ENCODE data around the gene KLF4. TPM values are rescaled to one million over a fixed set of nuclear protein-coding genes. Genes with fewer than 3 reads are reported as not detected.
"Not testable (repeated sequence)": the region's sequence is repeated elsewhere in the genome, so short reads cannot be mapped to it uniquely, and the experiment has no call there.

KLF4 gene
- total RNA-seq (39.6 TPM), polyA plus RNA-seq (89.6 TPM)

- Histone ChIP-seq H3K4me1 (ENCODE audit: insufficient read depth) (no peaks in the 10 kb centered on the region), H3K27ac (ENCODE audit: low read depth) (peak within 1 kb of the TSS; percentile 94), H3K4me3 (ENCODE audit: low read depth, low read length) (peak within 1 kb of the TSS; percentile 72), H3K36me3 (ENCODE audit: insufficient read depth) (no peaks in the 10 kb centered on the region)
- WGBS = under 1% methylated on average over 101 of the region's 101 CpGs
- peak; percentile 91 for DNase-seq (ENCODE audit: extremely low spot score)
These were observed at the start of gene KLF4 for GRCh38 chr9:107489687-107490605. Gene KLF4 (minus strand): TSS chr9:107489769. CDS start chr9:107489172, 597 bp downstream.

DNA sequence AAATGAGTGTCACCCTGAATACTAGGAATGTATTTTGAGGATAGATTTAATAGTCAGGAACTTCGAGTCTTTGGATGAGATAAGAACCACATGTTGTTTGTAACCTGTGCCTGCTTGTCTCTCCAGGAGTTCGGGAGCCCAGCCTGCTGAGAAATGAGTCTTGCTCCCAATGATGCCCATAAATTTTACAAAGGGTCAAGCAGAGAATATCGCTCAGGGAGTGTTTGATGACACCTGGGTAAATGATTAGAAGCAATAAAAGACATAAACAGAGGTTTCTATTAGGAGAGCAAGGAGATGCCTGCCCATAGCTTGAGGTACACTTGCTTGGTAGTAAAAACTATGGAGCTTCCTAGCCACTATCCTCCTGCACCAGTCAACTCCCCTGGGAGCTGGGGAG lies 46.9 kb upstream of the KLF4 start:
- Histone ChIP-seq H3K36me3 (ENCODE audit: insufficient read depth) (no peaks in the 10 kb centered on the region), H3K4me3 (ENCODE audit: low read depth, low read length) (no peak overlapping the region), H3K27ac (ENCODE audit: low read depth) (no peak overlapping the region), H3K4me1 (ENCODE audit: insufficient read depth) (no peaks in the 10 kb centered on the region)
- DNase-seq (ENCODE audit: extremely low spot score) = no peak
- 55% methylated on average over 3 of the region's 3 CpGs for WGBS

DNA sequence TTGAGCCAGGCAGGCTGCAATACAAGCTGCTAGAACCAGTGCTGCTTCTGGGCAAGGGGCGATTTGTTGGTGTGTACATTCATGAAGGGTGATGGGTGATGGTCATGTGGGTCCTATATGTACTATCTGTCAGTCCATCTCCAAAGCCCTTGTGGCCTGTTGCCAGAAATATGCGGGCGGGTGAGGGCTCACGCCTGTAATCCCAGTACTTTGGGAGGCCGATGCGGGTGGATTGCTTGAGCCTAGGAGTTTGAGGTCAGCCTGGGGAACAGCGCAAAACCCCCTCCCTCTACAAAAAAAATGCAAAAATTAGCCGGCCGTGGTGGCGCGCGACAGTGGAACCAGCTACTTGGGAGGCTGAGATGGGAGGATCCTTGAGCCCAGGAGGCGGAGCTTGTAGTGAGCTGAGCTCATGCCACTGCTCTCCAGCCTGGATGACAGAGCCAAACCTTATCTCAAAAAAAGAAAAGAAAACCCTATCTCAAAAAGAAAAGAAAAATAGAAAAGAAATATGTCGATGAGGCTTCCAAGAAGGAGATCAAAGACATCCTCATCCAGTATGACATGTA lies 45.0 kb upstream of the KLF4 start:
- no peak for DNase-seq (ENCODE audit: extremely low spot score)
- 96% methylated on average over 14 of the region's 14 CpGs for WGBS
- Histone ChIP-seq H3K27ac (ENCODE audit: low read depth) (no peak overlapping the region), H3K4me1 (ENCODE audit: insufficient read depth) (no peaks in the 10 kb centered on the region), H3K4me3 (ENCODE audit: low read depth, low read length) (no peak overlapping the region), H3K36me3 (ENCODE audit: insufficient read depth) (no peaks in the 10 kb centered on the region)

DNA sequence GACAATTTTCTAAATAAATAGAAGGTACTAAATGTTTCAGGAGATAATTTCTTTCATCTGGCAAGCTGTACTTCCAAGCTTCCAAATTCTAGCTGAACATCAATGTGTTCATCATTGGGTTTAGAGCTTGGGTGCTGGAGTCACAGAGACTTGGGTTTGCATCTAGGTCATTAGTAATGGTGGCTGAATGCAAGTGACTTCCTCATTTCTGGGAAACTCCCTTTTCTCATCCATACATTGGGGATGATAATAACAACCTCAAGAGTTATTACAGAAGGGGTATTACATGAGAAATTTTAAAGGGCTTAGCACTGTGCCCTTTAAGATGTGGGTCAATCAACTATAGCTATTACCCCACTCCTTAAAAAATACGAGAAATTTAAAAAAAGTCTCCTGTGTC lies 41.1 kb upstream of the KLF4 start:
- WGBS = 76% methylated on average over 1 of the region's 1 CpG
- Histone ChIP-seq H3K4me3 (ENCODE audit: low read depth, low read length) (no peak overlapping the region), H3K4me1 (ENCODE audit: insufficient read depth) (no peaks in the 10 kb centered on the region), H3K36me3 (ENCODE audit: insufficient read depth) (no peaks in the 10 kb centered on the region), H3K27ac (ENCODE audit: low read depth) (no peak overlapping the region)
- DNase-seq (ENCODE audit: extremely low spot score) = no peak

DNA sequence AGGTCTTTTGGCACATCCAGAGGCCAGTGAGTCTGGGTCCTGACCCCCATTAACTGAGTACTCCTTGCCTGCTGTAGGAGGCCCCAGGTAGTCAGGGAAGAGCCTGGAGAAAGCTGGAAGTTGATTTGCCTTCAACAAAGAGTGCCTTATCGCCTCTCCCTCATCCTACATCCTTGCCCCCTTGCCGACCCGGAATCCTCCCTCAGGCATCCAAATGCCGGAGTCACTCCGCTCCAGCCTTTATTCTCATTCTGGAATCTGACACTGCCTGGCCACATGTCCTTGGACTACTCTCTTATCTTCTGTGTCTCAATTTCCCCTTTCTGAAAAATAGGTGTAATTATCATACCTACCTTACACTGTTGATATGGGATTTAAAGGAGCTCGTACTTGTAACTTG lies 39.1 kb upstream of the KLF4 start:
- H3K4me1 ChIP-seq (ENCODE audit: insufficient read depth) = no peaks in the 10 kb centered on the region
- 91% methylated on average over 6 of the region's 6 CpGs for WGBS
- DNase-seq (ENCODE audit: extremely low spot score) = no peak

DNA sequence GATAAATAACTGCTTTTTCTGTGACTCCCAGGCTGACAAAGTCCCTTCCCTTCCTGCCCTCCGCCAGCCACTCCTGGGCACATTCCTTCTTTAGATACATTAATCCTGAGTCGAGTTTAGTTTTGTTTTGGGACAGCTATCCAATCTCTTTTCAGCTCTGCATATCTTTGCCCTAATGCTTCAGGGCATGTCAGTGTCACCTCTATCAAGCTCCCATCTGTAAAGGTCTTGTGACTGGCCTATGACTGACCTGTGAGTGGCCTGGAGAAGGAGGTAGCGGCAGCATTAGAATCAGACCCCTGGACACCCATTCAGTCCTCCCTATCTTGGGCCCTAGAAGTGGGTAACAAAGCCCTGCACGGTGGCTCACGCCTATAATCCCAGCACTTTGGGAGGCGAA lies 34.0 kb upstream of the KLF4 start:
- Histone ChIP-seq H3K4me1 (ENCODE audit: insufficient read depth) (no peaks in the 10 kb centered on the region), H3K27ac (ENCODE audit: low read depth) (no peak overlapping the region), H3K36me3 (ENCODE audit: insufficient read depth) (no peaks in the 10 kb centered on the region), H3K4me3 (ENCODE audit: low read depth, low read length) (no peak overlapping the region)
- no peak for DNase-seq (ENCODE audit: extremely low spot score)
- WGBS = 85% methylated on average over 6 of the region's 6 CpGs

More for the DNA sequence above, 39.1 kb upstream of the KLF4 start:
- Histone ChIP-seq H3K36me3 (ENCODE audit: insufficient read depth) (no peaks in the 10 kb centered on the region), H3K4me3 (ENCODE audit: low read depth, low read length) (no peak overlapping the region), H3K27ac (ENCODE audit: low read depth) (no peak overlapping the region)

GRCh38 chr9:107520186-107520585 lies 30.6 kb upstream of the KLF4 start:
- H3K4me1 ChIP-seq (ENCODE audit: insufficient read depth) = no peaks in the 10 kb centered on the region
- WGBS = 100% methylated on average over 1 of the region's 1 CpG
- H3K27ac ChIP-seq (ENCODE audit: low read depth) = no peak overlapping the region
- no peaks in the 10 kb centered on the region for H3K36me3 ChIP-seq (ENCODE audit: insufficient read depth)
- no peak for DNase-seq (ENCODE audit: extremely low spot score)
- H3K4me3 ChIP-seq (ENCODE audit: low read depth, low read length) = no peak overlapping the region

DNA sequence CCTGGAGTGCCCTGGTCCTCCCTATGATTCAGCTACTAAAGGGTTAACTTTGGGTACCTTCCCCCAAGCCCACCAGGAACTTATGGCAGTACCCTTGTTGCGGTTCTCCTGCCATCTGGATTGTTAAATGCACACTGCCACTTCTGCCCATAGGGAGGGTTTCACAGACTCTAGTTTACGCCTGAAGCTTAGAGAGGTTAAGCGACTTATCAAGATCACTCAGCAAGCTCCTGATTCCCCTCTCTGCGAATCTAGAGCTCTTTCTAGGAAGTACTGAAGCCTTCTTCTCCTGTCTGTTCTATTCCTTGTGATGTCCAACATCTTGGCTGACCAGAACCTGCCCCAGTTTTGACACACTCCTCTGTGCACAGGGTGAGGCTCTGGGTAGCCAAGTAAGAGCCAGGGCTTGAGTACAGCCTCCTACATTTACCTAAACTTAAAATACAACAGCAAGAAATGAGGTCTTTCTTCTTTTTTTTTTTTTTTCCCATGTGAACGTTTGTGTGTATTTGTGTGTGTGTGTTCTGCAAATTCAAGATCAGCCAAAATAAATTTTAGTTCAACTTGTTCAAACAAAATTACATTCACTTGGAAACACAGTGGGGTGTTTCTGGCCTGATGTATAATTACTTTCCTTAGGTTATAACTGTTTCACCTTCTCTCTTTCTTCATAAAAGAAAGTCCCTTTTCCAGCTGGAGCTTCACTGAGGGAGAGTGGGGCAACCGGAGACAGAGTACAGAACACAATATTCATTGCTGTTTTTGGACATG lies 28.7 kb upstream of the KLF4 start:
- 62% methylated on average over 6 of the region's 6 CpGs for WGBS
- no peak overlapping the region for H3K27ac ChIP-seq (ENCODE audit: low read depth)
- DNase-seq (ENCODE audit: extremely low spot score) = no peak

GRCh38 chr9:107513464-107514100 lies 24.0 kb upstream of the KLF4 start:
- no peak for DNase-seq (ENCODE audit: extremely low spot score)
- Histone ChIP-seq H3K4me3 (ENCODE audit: low read depth, low read length) (no peak overlapping the region), H3K4me1 (ENCODE audit: insufficient read depth) (no peaks in the 10 kb centered on the region), H3K36me3 (ENCODE audit: insufficient read depth) (no peaks in the 10 kb centered on the region), H3K27ac (ENCODE audit: low read depth) (no peak overlapping the region)
- WGBS = 81% methylated on average over 2 of the region's 2 CpGs

More for the DNA sequence above, 28.7 kb upstream of the KLF4 start:
- Histone ChIP-seq H3K36me3 (ENCODE audit: insufficient read depth) (no peaks in the 10 kb centered on the region), H3K4me1 (ENCODE audit: insufficient read depth) (no peaks in the 10 kb centered on the region), H3K4me3 (ENCODE audit: low read depth, low read length) (no peak overlapping the region)

DNA sequence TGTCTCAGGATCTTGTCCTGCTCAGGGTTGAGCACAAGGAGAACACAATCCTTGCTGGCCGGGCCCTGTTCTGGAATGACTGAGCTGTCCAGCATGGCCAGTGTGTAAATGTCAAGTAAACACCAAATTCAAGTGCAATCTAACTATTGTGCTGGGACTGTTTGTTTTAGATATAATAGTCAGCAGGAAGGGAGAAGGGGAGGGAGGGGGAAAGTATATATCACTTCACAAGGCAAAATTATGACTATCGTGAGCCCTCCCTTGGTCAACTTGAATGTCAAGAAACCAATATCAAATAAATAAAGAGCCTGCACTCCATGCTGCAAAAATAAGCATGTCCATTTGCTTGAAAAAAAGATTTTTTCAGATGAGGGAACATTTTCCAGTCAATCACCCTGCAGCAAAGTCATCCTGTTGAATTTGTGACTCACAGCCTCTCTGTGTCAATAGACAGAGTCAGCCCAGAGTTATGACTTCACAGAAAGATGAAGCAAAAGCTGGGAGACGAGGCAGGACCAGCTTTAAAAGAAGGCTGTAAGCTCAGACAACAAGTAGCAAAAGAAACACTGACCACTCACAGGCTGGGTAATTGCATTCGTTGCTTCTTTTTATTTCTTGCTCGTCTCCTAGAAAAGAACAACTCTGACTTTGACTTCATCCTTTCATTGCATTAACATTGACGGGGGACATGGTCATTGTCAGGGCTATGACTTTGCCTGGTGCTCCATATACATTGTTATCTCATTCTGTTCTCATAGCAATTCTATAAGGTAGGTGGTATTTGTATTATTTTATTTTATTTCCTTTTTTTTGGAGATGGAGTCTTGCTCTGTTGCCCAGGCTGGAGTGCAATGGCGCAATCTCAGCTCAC lies 15.3 kb upstream of the KLF4 start:
- no peak for DNase-seq (ENCODE audit: extremely low spot score)
- H3K4me1 ChIP-seq (ENCODE audit: insufficient read depth) = no peaks in the 10 kb centered on the region
- H3K27ac ChIP-seq (ENCODE audit: low read depth) = no peak overlapping the region
- WGBS = 72% methylated on average over 7 of the region's 7 CpGs
- H3K4me3 ChIP-seq (ENCODE audit: low read depth, low read length) = no peak overlapping the region
- no peaks in the 10 kb centered on the region for H3K36me3 ChIP-seq (ENCODE audit: insufficient read depth)

GRCh38 chr9:107502464-107502863 lies 12.9 kb upstream of the KLF4 start:
- Histone ChIP-seq H3K4me3 (ENCODE audit: low read depth, low read length) (no peak overlapping the region), H3K4me1 (ENCODE audit: insufficient read depth) (no peaks in the 10 kb centered on the region), H3K27ac (ENCODE audit: low read depth) (no peak overlapping the region), H3K36me3 (ENCODE audit: insufficient read depth) (no peaks in the 10 kb centered on the region)
- 90% methylated on average over 3 of the region's 3 CpGs for WGBS
- no peak for DNase-seq (ENCODE audit: extremely low spot score)

GRCh38 chr9:107500421-107501200 lies 11.0 kb upstream of the KLF4 start:
- WGBS = 96% methylated on average over 17 of the region's 17 CpGs
- not testable (repeated sequence) for H3K36me3 ChIP-seq (ENCODE audit: insufficient read depth); DNase-seq (ENCODE audit: extremely low spot score); H3K4me1 ChIP-seq (ENCODE audit: insufficient read depth); H3K4me3 ChIP-seq (ENCODE audit: low read depth, low read length); H3K27ac ChIP-seq (ENCODE audit: low read depth)
